ENCODE measurements around the gene GPRASP1. TPM values are rescaled to one million over a fixed set of nuclear protein-coding genes. Genes with fewer than 3 reads are reported as not detected.

GPRASP1 gene
- total and polyA plus RNA-seq, 7 donors, result 0.23 to 28.6 (median 13.6) TPM

DNA sequence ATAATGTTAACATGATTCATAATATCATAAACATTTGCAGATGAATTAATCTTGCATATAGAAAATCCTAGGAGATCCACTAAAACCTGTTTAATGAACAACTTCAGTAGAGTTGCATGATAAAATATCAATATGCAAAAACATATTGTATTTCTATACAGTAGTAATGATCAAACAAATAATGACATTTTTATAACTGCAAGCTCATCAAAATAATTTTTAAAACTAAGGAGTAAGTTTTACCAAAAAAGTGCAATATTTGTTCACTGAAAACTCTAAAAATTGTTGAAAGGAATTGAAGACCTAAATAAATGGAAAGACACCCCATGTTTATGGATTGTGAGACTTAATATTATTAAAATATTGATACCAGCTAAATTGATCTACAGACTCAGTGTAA, 45.0 kb downstream of the GPRASP1 start:
- intact Hi-C loops (cut with DNase I), result no loop called here
- Histone ChIP-seq H3K4me3 (no peak overlapping the region), H3K27me3 (no peaks in the 10 kb centered on the region), H3K4me1 (no peaks in the 10 kb centered on the region), H3K27ac (no peak overlapping the region), H3K9me3 (no peaks in the 10 kb centered on the region), H3K36me3 (no peaks in the 10 kb centered on the region)
- no peak for DNase-seq
- TF ChIP-seq, protein P1, sequence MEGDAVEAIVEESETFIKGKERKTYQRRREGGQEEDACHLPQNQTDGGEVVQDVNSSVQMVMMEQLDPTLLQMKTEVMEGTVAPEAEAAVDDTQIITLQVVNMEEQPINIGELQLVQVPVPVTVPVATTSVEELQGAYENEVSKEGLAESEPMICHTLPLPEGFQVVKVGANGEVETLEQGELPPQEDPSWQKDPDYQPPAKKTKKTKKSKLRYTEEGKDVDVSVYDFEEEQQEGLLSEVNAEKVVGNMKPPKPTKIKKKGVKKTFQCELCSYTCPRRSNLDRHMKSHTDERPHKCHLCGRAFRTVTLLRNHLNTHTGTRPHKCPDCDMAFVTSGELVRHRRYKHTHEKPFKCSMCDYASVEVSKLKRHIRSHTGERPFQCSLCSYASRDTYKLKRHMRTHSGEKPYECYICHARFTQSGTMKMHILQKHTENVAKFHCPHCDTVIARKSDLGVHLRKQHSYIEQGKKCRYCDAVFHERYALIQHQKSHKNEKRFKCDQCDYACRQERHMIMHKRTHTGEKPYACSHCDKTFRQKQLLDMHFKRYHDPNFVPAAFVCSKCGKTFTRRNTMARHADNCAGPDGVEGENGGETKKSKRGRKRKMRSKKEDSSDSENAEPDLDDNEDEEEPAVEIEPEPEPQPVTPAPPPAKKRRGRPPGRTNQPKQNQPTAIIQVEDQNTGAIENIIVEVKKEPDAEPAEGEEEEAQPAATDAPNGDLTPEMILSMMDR (IDR thresholded peaks at IDR 0.05), result no peak
- TF ChIP-seq POLR2AphosphoS5 (IDR thresholded peaks at IDR 0.05) (no peak), EP300 (IDR thresholded peaks at IDR 0.05) (no peak), POLR2A (IDR thresholded peaks at IDR 0.05) (no peak)

DNA sequence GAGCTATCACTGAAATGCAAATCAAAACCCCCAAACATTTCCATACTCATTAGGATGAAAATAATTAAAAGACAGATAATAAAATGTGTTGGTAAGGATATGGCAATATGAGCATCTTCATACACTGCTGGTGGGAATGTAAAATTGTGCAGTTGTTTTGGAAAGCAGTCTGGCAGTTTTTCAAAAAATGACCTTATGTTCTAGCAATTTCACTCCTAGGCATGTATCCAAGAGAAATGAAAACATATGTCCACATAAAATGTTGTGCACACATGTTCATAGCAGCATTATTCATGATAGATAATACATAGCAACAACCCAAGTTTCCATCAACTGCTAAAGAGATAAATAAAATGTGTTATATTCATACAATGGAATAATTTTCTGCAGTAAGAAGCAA, 46.2 kb downstream of the GPRASP1 start:
- H3K27me3 ChIP-seq, result no peaks in the 10 kb centered on the region
- H3K9me3 ChIP-seq, result no peaks in the 10 kb centered on the region
- H3K4me3 ChIP-seq, result no peak overlapping the region
- no peak for TF ChIP-seq POLR2A (IDR thresholded peaks at IDR 0.05)
- no peak for TF ChIP-seq EP300 (IDR thresholded peaks at IDR 0.05)
- no peak for TF ChIP-seq POLR2AphosphoS5 (IDR thresholded peaks at IDR 0.05)
- TF ChIP-seq, protein P1 (IDR thresholded peaks at IDR 0.05), result no peak
- no peaks in the 10 kb centered on the region for H3K36me3 ChIP-seq
- intact Hi-C loops (cut with DNase I), result no loop called here
- H3K27ac ChIP-seq, result no peak overlapping the region
- no peaks in the 10 kb centered on the region for H3K4me1 ChIP-seq
- no peak for DNase-seq

Small RNAs within 50 kb of the gene (small RNA-seq; reads per million reads assigned to genes)
- gene RNU6-589P, result 0 reads per million in 3 donors

Other genes with a start within 250 kb of the GPRASP1 start
- gene NXF2B, start 211.5 kb upstream of the GPRASP1 start, total RNA-seq, result not detected
- not detected for gene NXF2B, start 211.5 kb upstream of the GPRASP1 start, polyA plus RNA-seq
- not detected for gene TCP11X2, start 179.7 kb upstream of the GPRASP1 start, total RNA-seq
- not detected for gene TCP11X2, start 179.7 kb upstream of the GPRASP1 start, polyA plus RNA-seq
- 1 to 10 TPM in 1 of 4 donors, under 1 TPM in 1, not detected in 2; 0.99 to 3.6 TPM for gene TMSB15A, start 134.7 kb upstream of the GPRASP1 start, total RNA-seq
- 1 to 10 TPM in 2 of 3 donors, under 1 TPM in 1; 0.93 to 3.6 (median 1.4) TPM for gene TMSB15A, start 134.7 kb upstream of the GPRASP1 start, polyA plus RNA-seq
- gene ARMCX5, start 52.0 kb upstream of the GPRASP1 start, total RNA-seq, result 10 to 100 TPM in 1 of 4 donors, 1 to 10 TPM in 3; 5.0 to 10.0 (median 6.9) TPM
- gene ARMCX5, start 52.0 kb upstream of the GPRASP1 start, polyA plus RNA-seq, result 1 to 10 TPM; 7.2 to 8.2 (median 7.2) TPM
- 10 to 100 TPM in 3 of 4 donors, 1 to 10 TPM in 1; 8.0 to 19.5 (median 16.5) TPM for gene GPRASP2, start 61.0 kb downstream of the GPRASP1 start, total RNA-seq
- 1 to 10 TPM; 1.2 to 4.3 (median 1.6) TPM for gene GPRASP2, start 61.0 kb downstream of the GPRASP1 start, polyA plus RNA-seq
- 1 to 10 TPM; 4.5 to 8.6 (median 7.2) TPM for gene GPRASP3, start 69.3 kb downstream of the GPRASP1 start, total RNA-seq
- 1 to 10 TPM in 2 of 3 donors, under 1 TPM in 1; 0.60 to 1.4 (median 1.2) TPM for gene GPRASP3, start 69.3 kb downstream of the GPRASP1 start, polyA plus RNA-seq

All from sigmoid colon (tissue), 7 donors.